ENCODE measurements around the gene KCNIP4. TPM values are rescaled to one million over a fixed set of nuclear protein-coding genes. Genes with fewer than 3 reads are reported as not detected.

Gene KCNIP4
- total and polyA plus RNA-seq, 2 of the 4 experiments (the other 2 are of a cell fraction), result not detected

GRCh38 chr4:21155367-21155766 lies 793.2 kb downstream of the KCNIP4 start:
- Histone ChIP-seq H3K23ac (ENCODE audit: low read depth, low read length) (no peak overlapping the region), H4K20me1 (ENCODE audit: insufficient read depth, low read length) (no peaks in the 10 kb centered on the region), H3K36me3 (ENCODE audit: control insufficient read depth, insufficient read depth, low read length) (no peaks in the 10 kb centered on the region), H3K4me2 (ENCODE audit: low read depth, low read length) (no peak overlapping the region), H3K27me3 (ENCODE audit: control insufficient read depth, insufficient read depth, low read length) (no peaks in the 10 kb centered on the region), H3K4me3 (ENCODE audit: insufficient read depth, low read depth, low read length) (no peak overlapping the region), H3K14ac (replicated peaks; ENCODE audit: low read depth, low read length) (no peak overlapping the region), H3K27ac (ENCODE audit: insufficient read depth, low read length) (no peak overlapping the region), H3K56ac (ENCODE audit: extremely low read depth, insufficient read depth, low read length) (no peak overlapping the region), H3K9me1 (ENCODE audit: insufficient read depth, low read length) (no peaks in the 10 kb centered on the region), H2AFZ (replicated peaks; ENCODE audit: low read length, poor library complexity) (no peak overlapping the region), H2AK9ac (replicated peaks; ENCODE audit: low read depth, low read length, poor library complexity) (no peak overlapping the region), H4K8ac (ENCODE audit: low read depth in 2 of 2, low read length in 2 of 2) (no peak overlapping the region), H3K79me1 (ENCODE audit: low read depth in 1 of 2, low read length in 2 of 2) (no peaks in the 10 kb centered on the region), H3K18ac (ENCODE audit: low read depth, low read length) (no peak overlapping the region), H4K5ac (ENCODE audit: low read depth, low read length) (no peak overlapping the region), H2BK120ac (ENCODE audit: low read depth, low read length) (no peak overlapping the region), H2BK20ac (ENCODE audit: low read depth, low read length) (no peak overlapping the region), H3K4ac (ENCODE audit: low read depth, low read length) (no peak overlapping the region), H2AK5ac (ENCODE audit: low read depth, low read length) (no peak overlapping the region), H3K4me1 (ENCODE audit: control insufficient read depth, insufficient read depth, low read length) (no peaks in the 10 kb centered on the region), H4K91ac (ENCODE audit: insufficient read depth, low read depth, low read length) (no peak overlapping the region), H3K9me3 (ENCODE audit: control insufficient read depth, insufficient read depth, low read length) (peaks cover 9% of the 10 kb centered on the region), H2BK15ac (ENCODE audit: low read depth, low read length) (no peak overlapping the region), H2BK5ac (ENCODE audit: low read depth, low read length, poor library complexity, severe bottlenecking) (no peak overlapping the region), H3K9ac (ENCODE audit: low read depth, low read length) (no peak overlapping the region)
- ChIA-PET POLR2A (ENCODE audit: unreplicated experiment) (no interaction called here), CTCF (no interaction called here)
- in situ Hi-C loops (cut with MboI; ENCODE audit: low sequenced_read_pairs) (no loop called here), intact Hi-C loops (cut with micrococcal nuclease) (no loop called here), dilution Hi-C loops (cut with HindIII; ENCODE audit: low sequenced_read_pairs, unreplicated experiment) (no loop called here)
- DNase-seq, result no peak
- no peak for TF ChIP-seq CEBPB (IDR thresholded peaks at IDR 0.05; ENCODE audit: low read depth, low read length)
- TF ChIP-seq ELK1 (IDR thresholded peaks at IDR 0.05; ENCODE audit: borderline replicate concordance, low read depth, low read length), result no peak
- TF ChIP-seq RCOR1 (IDR thresholded peaks at IDR 0.05; ENCODE audit: insufficient replicate concordance, low read length), result no peak
- no peak for TF ChIP-seq CTCF (conservative IDR thresholded peaks at IDR 0.05; ENCODE audit: low read depth, low read length)
- no peak for TF ChIP-seq MXI1 (IDR thresholded peaks at IDR 0.05; ENCODE audit: borderline replicate concordance, low read depth, low read length)
- TF ChIP-seq BHLHE40 (IDR thresholded peaks at IDR 0.05; ENCODE audit: low read depth, low read length), result no peak
- TF ChIP-seq SMC3 (IDR thresholded peaks at IDR 0.05; ENCODE audit: low read depth, low read length), result no peak
- TF ChIP-seq MAFK (IDR thresholded peaks at IDR 0.05; ENCODE audit: low read depth, low read length), result no peak
- TF ChIP-seq CHD1 (IDR thresholded peaks at IDR 0.05; ENCODE audit: low read depth, low read length), result no peak
- TF ChIP-seq POLR2A (IDR thresholded peaks at IDR 0.05; ENCODE audit: low read depth, low read length), result no peak
- TF ChIP-seq RFX5 (IDR thresholded peaks at IDR 0.05; ENCODE audit: low read depth, low read length), result no peak
- no peak for TF ChIP-seq USF2 (IDR thresholded peaks at IDR 0.05; ENCODE audit: low read depth, low read length)
- no peak for TF ChIP-seq NFE2L2 (IDR thresholded peaks at IDR 0.05; ENCODE audit: low read depth, low read length)
- TF ChIP-seq FOS (IDR thresholded peaks at IDR 0.05; ENCODE audit: low read depth, low read length), result no peak
- no peak for TF ChIP-seq MAZ (IDR thresholded peaks at IDR 0.05; ENCODE audit: borderline replicate concordance, low read depth, low read length)
- 22% methylated on average over 4 of the region's 4 CpGs; no CpG with 5 or more reads in 1 of the 2 experiments for WGBS, 2 experiments (ENCODE audit: extremely low coverage in 2 of 2, insufficient read length in 1 of 2)
- no peak for ATAC-seq (ENCODE audit: low read depth)
- no TSS peak for BruUV-seq (replicated peaks)
